GM18517 (cell line): ENCODE results near the gene KRT86.
"Not testable (repeated sequence)": the region's sequence is repeated elsewhere in the genome, so short reads cannot be mapped to it uniquely, and the experiment has no call there.

Experiments used
- ATAC-seq: cut with Tn5 transposase; IDR thresholded peaks from one replicate; pipeline ENCODE4 v1.9.1; 2021; ENCODE audit warnings: mild to moderate bottlenecking, moderate library complexity; ENCODE audit not compliant: unreplicated experiment

Gene KRT86

DNA sequence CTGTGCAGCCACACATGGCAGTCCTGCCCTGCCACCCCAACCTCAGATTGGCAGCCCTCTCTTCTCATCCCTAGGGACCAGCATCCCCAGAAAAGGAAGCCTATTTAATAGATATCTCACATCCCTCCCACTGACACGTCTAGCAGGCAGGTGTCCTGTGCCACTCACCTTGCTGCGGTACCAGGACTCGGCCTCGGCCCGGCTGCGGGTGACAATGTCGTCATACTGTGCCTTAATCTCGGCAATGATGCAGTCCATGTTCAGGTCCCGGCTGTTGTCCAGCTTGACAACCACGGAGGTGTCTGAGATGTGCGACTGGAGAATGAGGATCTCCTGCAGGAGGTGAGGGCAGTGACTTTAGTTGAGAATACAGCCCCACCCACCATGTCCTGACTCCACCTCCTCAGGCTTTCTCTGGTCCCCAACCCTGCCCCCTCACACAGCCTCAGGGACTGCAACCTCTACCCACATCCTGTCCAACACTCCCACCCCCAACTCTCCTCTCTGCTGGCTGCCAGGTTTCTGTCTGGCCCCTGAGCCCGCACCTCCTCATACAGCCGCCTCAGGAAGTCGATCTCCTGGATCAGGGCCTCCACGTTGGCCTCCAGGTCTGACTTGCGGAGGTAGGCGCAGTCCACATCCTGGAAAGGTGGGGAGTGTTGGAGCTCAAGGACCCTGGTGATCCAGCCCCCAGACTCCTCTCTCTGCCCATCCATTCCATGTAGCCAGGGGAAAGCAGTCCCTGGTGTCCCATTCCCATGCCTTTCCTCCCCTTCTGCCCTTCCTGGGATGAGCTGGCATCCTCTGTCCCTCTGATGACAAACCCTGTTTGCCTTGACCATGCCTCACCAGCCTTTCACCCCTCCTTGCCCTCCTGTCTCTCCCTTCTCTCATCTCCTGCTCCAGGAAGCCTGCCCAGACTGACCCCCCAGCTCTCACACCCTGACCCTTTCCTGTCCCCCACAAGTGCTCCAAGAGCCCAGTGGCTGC, 13.7 kb downstream of the KRT86 start:
- ATAC-seq = peak; percentile 51

GRCh38 chr12:52290483-52291134, 16.2 kb downstream of the KRT86 start:
- ATAC-seq = not testable (repeated sequence)

- no peak for ATAC-seq
These were observed 17.0 kb downstream of the KRT86 start, which contains the start of gene KRT81 for GRCh38 chr12:52291267-52291935. Gene KRT81, minus strand, starts transcription at chr12:52291534. Its CDS starts 69 bp downstream, at chr12:52291465.

DNA sequence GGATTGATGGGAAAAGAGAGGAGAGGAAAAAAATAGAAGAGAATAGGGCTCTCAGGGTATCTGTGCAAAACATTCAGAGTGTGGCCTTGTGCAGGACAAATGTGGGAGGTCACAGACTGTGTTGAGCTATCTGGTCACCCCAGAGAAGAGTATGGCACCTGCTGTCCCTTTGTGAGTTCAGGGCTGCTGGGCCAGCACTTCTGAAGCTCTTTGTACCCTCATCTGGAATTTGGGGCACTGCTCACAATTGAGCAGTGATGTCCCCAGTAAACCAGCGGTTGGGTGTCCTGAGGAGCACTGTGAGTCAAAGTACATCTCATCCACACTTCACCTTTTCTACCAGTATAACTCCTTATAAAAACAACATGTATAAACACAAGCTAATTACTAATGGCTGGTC, 19.5 kb downstream of the KRT86 start:
- ATAC-seq = no peak

DNA sequence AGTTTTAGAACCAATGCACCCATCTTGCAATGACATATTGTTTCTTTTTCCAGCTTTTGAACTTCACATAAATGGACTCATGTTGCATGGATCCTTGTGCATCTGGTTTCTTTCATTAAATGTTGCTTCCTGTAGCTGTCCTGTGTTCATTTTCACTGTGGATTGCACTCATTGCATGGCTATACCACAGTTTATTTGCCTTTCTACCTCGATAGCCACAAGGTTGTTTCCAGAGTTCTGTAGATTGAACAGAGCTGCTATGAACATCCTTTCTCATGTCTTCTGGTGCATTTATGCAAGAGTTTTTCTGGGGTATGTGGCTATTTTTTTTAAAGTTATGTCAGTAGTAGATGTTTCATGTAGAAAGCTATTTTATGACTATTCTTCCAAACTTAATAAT, 20.4 kb downstream of the KRT86 start:
- no peak for ATAC-seq

- ATAC-seq = no peak
These were observed 21.2 kb downstream of the KRT86 start for GRCh38 chr12:52295663-52296062.

DNA sequence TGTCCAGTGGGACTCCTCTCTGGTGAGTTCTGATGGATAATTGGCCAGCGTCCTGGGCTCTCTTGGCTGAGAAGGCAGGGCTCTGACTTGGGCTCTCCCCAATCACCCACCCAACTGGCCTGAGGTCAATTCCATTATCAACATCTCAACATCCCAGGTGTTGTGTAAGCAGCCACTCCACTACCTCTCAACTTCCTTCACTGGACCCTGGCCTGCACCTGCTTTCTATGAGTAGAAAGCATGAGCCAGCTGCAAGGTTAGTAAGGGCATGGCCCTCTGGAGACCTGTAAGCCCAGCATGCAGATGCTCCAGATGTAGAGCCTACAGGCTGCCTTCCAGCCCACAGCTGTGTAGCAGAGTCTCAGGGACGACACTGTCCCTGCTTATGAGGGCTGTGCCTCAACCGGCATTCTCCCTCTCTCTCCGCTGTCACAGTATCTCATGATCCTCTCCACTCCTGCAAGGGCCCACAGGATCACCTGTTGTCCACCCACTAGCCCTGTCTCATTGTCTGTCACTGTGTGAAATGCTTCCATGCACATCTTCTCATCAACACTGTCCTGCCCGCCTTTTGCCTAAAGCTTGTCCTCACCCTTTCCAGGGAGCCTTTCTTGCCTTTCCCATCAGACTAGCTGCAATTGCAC, 22.2 kb downstream of the KRT86 start:
- ATAC-seq = no peak

DNA sequence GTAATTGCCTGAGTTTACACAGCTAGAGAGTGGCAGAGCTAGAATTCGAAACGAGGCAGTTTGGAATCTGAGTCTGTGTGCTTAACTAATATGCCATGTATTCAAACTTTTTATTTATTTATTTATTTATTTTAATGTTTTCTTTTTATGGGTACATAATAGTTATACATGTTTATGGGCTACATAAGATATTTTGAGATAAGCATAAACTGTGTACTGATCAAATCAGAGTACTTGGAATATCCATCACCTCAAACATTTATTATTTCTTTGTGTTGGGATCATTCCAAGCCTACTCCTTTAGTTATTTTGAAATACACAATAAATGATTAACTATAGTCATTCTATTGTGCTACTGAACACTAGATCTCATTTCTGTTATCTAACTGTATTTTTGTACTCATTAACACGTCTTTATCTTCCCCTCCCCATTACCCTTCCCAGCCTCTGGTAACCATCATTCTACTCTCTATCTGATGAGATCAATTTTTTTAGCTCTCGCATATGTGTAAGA, 24.3 kb downstream of the KRT86 start:
- no peak for ATAC-seq

- ATAC-seq = no peak
These were observed 26.6 kb downstream of the KRT86 start for GRCh38 chr12:52300796-52301691.

DNA sequence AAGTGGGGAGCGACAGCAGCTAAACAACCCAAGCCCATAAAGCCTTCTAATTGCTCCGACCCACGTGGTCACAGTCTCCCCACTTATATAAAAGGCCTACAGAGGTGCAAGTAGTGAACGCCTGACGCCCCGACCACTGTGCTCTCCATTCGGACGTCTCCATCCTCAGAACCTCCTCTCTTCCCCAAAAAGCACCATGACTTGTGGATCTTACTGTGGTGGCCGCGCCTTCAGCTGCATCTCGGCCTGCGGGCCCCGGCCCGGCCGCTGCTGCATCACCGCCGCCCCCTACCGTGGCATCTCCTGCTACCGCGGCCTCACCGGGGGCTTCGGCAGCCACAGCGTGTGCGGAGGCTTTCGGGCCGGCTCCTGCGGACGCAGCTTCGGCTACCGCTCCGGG, 27.3 kb downstream of the KRT86 start:
- not testable (repeated sequence) for ATAC-seq

DNA sequence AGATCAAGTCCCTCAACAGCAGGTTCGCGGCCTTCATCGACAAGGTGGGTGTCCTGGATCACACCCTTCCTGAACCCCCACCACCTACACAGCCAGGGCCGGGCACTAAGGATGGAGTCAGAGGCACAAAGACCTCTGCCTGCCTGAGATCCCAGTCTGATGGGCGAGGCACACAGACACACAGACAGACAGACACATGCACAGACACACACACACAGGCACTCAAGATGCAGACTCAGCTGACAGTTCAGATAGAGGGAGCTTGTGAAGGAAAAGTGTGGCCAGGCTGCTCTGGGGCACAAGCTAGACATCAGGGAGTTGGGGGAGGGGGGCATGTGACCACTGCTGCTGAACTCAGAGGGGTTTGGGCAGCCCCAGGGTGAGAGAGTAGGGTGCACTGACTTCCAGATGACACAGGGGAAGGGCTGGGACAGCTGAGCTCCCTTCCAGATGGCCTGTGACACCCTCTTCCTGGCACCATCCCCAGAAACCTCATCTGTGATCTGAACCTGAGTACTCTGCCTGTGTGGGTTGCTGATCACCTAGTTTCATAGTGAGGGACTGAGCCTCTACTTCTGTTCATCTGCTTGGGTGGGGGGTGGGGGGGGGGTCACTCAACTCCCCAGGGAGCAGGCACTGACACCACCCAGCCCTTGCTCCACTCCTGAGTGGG, 27.9 kb downstream of the KRT86 start:
- not testable (repeated sequence) for ATAC-seq

DNA sequence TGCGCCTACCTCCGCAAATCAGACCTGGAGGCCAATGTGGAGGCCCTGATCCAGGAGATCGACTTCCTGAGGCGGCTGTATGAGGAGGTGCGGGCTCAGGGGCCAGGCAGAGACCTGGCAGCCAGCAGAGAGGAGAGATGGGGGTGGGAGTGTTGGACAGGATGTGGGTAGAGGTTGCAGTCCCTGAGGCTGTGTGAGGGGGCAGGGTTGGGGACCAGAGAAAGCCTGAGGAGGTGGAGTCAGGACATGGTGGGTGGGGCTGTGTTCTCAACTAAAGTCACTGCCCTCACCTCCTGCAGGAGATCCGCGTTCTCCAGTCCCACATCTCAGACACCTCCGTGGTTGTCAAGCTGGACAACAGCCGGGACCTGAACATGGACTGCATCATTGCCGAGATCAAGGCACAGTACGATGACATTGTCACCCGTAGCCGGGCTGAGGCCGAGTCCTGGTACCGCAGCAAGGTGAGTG, 30.5 kb downstream of the KRT86 start:
- ATAC-seq = peak; percentile 82

DNA sequence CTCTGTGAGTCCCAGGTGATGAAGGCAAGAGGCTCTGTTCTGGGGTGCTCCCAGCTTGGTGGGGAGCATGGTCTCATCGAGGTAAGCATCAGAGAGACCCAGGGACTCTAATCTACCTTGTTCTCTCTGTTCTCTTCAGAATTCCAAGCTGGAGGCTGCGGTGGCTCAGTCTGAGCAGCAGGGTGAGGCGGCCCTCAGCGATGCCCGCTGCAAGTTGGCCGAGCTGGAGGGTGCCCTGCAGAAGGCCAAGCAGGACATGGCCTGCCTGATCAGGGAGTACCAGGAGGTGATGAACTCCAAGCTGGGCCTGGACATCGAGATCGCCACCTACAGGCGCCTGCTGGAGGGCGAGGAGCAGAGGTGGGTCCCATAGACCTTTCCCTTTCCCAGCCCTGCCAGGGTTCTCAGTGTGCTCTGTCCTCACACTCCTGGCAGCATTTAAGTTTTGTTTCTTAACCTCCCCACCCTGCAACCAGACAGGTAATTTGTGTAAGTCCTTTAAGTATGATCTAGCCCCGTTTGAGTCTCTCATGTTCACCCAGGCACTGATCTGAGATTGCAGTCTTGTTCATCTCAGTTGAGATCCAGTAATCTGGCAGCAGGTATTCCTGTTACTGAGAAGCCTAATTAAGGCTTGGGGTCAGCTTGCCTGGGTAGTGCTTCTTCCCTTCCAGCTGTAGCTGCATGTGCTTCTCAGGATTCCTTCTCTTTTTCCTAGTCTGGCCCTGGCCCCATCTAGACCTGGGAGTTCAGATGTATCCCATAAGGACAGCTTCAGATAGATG, 31.7 kb downstream of the KRT86 start:
- no peak for ATAC-seq

GRCh38 chr12:52306731-52307130, 32.3 kb downstream of the KRT86 start:
- no peak for ATAC-seq

GRCh38 chr12:52307836-52308805, 33.7 kb downstream of the KRT86 start:
- ATAC-seq = no peak

GRCh38 chr12:52308806-52309425, 34.5 kb downstream of the KRT86 start:
- ATAC-seq = no peak
